GM11168 (cell line): ENCODE data around the gene SLC25A17.
"Not testable (repeated sequence)": the region's sequence is repeated elsewhere in the genome, so short reads cannot be mapped to it uniquely, and the experiment has no call there.

Experiments
- in situ Hi-C: fragments of 300-500 bp; cut with MboI; formaldehyde crosslinking; loops from one replicate; pipeline ENCODE4 v1.12.0; 2022; ENCODE audit warnings: low sequenced_read_pairs; ENCODE audit not compliant: unreplicated experiment

SLC25A17 gene

GRCh38 chr22:40723396-40723933 is 95.7 kb downstream of the SLC25A17 start:
- in situ Hi-C loops: no loop called here

- in situ Hi-C loops: no loop called here
These were observed 97.9 kb downstream of the SLC25A17 start for GRCh38 chr22:40721266-40721665.

GRCh38 chr22:40720538-40721256 is 98.4 kb downstream of the SLC25A17 start:
- in situ Hi-C loops: no loop called here

GRCh38 chr22:40720156-40720537 is 99.0 kb downstream of the SLC25A17 start:
- in situ Hi-C loops: not testable (repeated sequence)
